ENCODE measurements around the gene POLR2J3.
"Not testable (repeated sequence)": the region's sequence is repeated elsewhere in the genome, so short reads cannot be mapped to it uniquely, and the experiment has no call there.

Gene POLR2J3

DNA sequence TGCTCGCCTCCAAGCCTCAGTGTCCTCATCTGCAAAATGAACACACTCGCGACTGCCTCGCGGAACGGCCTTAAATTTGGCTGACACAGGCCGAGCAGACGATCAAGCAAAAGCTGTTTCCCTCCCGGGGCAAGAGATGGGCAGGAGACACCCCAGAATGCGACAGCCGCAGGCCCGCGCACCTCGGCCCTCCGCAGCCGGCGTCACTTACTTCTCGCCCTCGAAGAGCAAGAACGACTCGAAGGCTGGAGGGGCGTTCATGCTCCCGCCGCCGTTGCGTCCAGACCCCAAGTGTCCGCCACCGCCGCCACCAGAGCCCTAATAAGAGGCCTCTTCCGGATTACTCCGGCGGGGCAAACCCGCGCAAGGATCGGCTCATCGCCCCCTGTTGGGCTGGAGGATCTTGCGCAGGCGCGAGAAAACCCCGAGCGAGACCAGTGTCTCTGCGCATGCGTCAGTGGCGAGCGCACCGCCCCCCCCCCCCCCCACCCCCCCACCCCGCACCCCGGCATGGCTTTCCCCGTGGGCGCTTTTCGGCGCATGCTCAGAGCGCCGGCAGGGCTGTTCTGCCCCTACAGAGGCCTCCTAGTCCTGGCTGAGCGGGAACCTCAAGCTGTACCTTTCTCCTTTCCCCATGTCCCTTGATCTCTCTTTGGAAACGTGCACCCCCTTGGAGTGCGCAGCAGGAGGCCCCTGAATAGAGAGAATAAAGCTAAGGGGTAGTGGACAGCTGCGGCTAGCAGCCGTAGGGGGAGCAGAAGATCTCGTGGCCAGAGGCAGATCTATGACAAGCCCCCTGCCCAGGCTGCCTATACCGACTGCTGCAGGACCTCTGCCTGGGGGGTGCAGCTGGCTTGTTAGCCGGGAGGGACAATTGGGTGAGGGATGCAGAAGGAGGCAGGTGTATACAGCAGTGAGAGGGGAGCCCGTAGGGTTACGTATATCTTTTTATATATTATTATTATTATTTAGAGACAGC, at the start of gene POLR2J3:
Gene POLR2J3, minus strand, starts transcription at position 323 of the 979 bp plus-strand sequence. Its CDS starts 62 bp downstream, at position 261.
- peak; percentile 97 for DNase-seq

DNA sequence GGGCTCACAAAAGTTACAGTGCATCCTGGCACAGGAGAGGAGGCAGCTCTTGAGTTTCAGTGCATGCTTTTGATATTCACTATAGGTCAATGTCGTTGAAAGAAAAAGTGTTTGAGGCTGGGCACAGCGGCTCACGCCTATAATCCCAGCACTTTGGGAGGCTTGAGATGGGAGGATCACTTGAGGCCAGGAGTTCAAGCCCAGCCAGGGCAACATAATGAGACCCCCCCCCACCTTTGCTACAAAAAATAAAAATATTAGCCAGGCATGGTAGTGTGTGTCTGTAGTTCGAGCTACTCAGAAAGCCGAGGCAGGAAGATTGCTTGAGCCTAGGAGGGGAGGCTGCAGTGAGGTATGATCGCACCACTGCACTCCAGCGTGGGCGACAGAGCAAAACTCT, 45.7 kb upstream of the POLR2J3 start:
- not testable (repeated sequence) for DNase-seq

DNA sequence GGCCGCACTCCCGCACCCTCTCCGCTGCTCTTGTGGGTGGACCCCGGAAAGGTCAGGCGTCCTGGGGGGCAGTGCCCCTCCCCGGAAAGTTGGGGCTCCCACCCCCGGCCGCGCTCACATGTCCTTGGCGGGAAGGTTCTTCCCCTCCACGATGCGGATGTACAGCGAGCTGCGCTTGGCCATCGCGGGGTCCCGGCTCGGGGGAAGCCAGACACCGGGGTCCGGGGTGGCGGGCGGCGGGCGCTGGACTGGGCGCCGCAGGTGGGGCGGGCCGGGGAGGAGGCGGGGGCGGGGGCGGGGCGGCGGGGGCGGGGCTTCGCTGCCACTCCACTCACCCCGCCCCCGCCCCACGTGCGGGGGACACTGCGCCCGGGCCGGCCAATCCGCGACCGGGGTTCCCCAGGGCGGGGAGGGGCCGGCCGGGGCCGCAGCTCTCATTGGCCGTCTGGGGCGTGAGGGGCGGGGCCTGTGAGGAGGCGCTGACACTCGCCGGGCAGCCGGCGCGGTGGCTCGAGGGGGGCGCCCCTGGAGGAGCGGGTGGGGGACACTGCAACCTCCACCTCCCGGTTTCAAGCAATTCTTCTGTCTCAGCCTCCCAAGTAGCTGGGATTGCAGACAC, 44.2 kb upstream of the POLR2J3 start, which contains the start of gene RASA4:
Gene RASA4, minus strand, starts transcription at position 250 of the 619 bp plus-strand sequence. Its CDS starts 67 bp downstream, at position 183.
- peak; percentile 49 for DNase-seq

DNA sequence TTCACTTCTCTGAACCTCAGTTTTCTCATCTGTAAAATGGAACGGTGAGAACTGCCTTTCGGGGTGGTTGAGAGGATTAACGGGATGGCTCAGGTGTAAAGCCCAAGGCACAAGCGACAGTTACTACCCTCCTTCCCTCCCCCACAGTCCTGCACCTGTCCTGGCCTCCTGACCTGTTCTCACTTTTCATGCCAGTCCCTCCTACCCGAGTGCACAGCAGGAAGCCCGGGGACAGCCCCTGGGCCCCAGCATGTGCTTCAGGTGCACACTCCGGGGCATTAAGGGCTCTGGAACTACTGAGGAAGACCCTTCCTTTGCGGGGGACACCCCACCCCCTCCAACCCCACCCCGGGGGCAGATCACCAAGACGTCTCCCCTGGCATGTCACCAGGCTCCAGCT, 43.5 kb upstream of the POLR2J3 start:
- DNase-seq = not testable (repeated sequence)

DNA sequence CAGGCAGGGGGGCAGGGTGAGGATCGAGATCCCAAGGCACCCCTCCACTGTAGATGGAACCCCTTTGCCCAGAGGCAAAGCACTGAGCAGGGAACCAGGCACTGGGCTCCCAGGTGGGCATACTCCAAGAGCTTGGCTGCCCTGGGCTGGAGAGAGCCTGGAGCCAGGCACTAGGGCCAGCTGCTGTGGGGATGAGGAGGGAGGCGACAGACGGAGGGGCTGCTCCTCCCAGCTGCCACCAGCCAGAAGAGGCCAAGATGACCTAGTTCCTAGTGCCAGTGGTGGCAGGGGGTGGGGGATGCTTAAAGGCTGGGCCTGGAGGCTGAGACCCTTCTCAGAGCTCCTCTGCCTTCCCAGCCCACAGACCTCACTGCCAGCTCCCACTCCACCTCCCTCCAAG, 42.5 kb upstream of the POLR2J3 start:
- DNase-seq = not testable (repeated sequence)

DNA sequence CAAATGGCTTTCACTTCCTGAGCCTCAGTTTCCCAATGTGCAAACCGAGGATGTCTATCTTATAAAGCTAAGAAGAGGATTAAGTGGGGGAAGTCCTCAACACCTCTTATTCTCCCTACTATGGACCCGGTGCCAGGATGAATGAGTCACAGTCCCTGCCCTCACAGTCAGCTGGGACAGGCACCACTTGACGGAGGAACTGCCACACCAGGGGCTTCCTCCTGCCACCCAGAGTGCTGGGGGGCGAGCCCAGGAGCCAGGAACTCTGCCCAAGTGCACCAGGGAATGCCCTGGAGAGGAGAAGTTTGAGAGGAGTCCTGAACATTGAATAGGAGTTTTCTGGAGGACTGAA, 41.9 kb upstream of the POLR2J3 start:
- not testable (repeated sequence) for DNase-seq

DNA sequence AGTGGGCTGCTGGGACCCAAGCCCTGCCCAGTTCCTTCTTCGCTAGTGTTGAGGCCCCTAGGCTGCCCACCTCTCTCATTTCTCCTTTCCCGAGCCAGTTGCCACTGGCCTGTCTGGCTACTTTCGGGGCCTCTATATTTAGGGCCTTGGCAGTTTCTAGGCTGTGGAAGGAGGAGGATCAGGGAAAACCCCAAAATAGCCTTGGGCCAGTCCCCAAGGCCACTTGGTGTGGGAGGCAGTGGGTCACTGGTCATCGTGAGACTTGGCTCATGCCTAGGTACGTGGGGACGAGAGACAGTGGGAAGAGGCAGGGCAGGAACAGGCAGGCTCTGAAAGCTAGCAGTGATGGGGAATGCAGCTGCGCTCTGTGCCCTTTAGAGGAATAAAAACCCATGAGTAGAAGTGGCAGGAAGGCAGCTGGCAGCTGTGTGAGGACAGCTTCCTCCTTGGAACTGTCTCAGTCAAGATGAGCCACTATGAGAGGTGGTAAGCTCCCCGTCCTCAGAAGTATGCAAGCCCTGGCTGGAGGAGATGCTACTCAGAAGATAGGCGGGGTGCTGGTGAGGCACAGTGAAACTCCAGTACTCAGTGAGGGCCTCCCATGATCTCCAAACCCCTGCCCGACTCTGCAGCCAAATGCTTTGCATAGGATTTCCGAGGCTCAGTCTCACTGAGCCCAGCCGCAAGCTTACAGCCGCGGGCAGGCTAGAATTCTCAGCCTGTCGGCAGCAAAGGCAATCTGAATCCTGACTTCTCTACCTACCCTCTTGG, 41.4 kb upstream of the POLR2J3 start:
- not testable (repeated sequence) for DNase-seq

DNA sequence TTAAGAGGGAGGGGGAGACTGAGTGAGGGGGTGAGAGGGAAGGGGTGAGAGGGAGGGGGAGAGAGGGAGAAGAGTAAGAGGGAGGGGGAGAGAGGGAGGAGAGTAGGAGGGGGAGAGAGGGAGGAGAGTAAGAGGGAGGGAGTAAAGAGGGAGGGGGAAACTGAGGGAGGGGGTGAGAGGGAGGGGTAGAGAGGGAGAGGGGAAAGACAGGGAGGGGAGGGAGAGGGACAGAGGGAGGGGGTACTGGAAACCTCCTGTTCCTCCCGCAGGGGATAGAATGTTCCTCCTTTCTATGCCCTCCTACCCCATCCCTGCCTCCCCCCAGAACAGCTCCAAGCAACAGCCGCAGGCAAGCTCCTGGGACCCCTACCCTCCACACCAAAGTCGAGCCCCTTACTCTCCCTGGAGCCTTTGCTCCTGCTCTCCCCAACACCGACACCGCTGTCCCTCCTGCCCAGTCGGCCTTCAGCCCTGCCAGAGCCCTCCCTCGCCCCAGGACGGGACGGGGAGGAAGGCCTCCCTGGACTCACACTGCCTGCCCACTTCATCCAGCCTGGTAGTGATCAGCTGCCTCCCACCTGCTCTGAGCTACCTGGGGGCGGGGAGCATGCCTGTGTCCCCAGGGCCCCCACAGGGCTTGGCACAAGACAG, 39.4 kb upstream of the POLR2J3 start:
- not testable (repeated sequence) for DNase-seq

DNA sequence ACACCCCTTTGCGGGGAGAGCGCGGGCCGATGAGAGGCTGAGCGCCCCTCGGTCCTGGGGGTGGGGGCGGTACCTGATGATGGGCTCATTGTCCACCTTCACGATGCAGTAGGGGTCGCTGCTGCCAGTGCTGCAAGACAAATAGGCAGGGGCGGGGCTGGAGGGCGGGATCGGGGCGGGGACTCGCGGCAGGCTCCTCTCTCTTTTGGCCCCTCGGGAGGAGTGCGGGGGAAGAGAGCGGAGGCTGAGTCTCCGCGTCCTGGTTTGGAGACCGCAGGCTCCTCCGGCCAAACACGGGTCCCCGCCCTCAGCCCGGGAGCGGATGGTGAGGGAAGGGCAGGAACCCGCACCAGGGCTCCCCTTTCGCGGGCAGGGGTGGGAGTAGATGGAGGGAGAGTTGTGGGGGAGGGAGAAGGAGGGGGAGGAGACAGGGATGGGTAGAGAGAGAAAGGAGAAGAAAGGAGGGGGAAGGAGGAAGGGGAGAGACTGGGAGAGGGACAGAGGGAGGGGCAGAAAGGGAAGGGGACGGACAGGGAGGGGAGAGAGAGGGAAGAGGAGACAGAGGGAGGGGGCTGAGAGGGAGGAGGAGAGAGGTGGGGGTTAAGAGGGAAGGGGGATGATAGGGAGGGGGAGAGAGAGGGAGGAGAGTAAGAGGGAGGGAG, 38.8 kb upstream of the POLR2J3 start:
- not testable (repeated sequence) for DNase-seq

DNA sequence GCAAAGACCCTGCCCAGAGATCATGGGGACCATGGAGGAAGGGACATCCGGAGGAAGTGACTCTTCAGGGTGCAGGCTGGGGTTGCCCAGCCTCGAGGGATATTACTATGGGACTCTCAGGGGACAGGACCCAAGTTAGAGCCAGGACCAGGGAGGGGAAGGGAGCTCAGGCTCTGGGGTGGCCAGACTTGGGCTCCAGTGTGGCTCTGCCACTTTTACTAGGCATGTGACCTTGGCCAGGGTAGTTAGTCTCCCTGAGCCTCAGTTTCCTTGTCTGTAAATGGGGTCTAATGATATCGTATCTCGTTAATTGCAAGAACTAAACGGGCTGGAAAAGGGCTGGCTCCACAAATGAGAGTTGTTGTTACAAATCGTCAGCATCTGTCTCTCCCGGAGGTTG, 38.1 kb upstream of the POLR2J3 start:
- not testable (repeated sequence) for DNase-seq

DNA sequence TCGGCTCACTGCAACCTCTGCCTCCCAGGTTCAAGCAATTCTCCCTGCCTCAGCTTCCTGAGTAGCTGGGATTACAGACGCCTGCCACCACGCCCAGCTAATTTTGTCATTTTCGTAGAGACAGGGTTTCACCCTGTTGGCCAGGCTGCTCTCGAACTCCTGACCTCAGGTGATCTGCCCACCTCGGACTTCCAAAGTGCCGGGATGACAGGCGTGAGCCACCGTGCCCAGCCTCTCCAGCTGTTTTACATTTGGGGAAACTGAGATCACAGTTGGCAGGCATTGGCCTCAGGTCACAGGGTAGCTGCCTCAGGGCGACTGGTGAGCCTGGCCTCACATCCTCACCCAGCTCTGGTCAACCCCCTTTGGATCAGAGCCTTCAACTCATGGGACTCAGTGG, 37.4 kb upstream of the POLR2J3 start:
- not testable (repeated sequence) for DNase-seq

DNA sequence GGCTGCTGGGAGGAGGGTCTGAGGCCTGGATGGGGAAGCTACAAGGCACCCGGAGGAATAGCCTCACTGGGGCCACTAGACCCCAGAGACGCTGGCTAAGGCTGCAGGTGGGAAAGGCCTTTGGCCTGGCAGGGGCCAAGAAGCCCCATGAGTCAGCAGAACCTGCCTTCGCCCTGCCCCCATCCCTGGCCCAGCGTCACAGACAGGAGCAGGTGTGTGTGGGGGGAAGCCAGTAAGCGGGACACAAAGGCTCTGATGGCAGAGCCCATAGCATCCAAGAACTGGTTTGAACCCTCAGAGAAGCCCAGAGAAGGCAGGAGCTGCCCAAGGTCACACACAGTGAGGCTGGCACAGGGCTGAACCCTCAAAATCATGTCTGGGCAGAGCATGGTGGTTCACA, 34.5 kb upstream of the POLR2J3 start:
- DNase-seq = not testable (repeated sequence)

DNA sequence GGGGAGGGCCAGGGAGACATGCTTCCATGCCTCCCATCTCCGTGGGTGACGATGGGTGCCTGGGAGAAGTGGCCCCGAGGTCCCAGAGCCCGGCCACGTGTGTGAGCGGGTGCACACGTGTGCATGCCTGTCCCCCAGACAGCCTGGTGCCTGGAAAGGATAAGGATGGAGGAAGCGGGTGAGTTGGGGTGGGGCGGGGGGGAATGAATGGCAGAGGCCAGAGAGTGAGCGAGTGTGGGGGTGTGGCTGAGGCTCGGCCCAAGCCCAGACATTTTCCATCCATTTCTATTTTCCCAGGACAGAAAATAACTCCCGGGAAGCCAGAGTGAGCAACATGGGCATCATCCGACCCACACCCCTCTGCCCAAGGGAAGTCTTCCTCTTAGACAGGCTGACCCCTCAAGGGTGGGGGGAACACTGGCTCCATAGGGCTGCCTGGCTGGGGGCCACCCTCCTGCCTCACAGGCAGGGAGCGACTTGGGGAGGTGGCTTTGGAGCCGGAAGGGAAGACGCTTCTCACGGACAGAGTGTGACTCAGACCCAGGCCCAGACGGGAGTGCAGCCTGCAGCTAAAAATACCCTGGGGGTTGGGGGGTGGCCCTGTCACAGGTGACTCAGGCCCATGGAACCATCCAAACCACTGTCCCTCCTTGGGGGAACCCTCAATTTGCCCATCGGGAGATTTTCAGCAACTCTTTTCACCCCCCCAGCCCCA, 32.2 kb upstream of the POLR2J3 start:
- DNase-seq = not testable (repeated sequence)

DNA sequence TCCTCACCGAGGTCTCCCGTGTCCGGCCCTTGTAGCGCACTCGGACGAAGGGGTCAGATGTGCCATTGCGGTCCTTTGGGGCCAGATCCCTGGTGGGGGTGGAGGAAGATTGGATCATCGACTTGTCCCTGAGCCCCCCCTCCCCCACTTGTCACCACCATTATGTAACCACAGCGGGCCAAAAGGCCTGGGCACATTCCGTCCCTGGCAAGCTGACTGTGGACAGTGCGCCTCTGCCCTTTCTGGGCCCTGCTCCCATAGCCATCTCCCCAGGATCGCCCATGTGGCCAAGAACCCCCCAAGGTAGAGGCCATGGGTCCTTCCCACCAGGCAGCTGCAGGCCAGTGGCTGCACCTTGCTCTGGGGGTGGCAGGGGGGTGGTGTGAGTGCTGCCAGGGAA, 29.9 kb upstream of the POLR2J3 start:
- DNase-seq = not testable (repeated sequence)

DNA sequence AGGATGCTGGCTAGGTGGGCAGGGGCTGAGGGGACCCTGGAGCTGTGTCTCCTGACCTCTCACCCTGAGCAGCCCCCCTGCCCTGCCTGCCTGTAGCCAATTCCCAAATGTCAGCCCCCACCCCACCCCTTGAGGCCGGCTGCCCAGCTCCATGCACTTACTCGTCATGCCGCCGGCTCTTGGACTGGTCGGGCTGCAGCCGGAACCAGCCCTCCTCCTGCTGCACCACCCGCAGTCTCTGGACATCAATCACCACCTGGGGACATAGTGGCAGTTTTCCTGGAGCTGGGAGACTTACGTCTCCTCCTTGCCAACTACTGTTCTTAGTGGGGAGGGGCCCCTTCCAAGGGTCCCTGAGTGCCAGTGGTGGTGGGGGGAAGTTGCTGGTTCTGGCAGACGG, 27.3 kb upstream of the POLR2J3 start:
- DNase-seq = not testable (repeated sequence)

DNA sequence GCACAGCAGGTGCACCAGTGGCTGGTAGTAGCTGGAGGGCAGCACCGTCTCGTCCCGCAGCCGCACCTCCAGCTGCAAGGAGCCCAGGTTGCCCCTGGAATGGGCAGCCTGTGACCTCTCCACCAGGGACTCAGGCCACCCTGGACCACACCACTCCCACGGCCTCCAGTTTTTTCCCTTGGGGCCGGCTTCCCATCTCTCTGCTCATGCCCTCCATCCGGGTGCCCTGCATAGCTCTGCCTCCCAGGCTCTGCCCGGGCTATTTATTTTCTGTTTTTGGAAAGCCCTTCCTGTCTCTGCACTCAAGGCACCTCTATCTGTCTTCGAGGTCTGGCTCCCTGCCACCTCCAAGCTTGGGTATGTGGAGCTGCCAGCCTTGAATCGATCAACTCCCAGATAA, 23.7 kb upstream of the POLR2J3 start:
- DNase-seq = not testable (repeated sequence)

DNA sequence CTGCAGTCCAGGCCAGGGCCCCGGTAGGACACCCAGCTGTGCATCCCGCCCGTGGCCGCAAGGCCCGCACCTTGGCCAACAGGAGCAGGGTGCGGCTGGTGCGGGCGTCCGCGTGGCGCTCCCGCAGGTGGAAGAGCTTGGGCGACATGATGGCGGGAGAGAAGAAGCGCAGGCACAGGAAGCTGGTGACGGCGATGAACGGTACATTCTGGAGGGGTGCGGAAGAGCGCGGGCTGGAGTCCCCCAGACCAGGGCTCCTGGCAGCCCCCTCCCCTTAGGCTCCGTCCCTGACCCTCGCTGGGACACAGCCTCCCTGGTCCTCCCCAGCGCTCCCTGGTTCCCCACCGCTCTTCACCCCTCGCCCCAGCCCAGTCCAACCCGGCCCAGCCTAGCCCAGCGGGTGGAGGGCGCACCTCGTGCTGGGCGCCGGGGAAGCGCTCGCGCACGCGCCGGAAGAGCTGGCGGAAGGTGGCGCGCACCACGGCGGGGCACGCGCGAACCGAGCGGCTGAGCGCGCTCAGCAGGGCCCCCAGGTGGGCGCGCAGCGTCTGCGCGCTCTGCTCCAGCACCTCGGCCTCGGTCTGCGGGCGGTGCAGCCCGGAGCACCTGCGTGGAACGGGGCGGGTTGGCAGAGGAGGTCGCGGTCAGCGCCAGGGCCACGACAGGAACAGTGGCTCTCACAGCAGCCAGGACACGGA, 21.4 kb upstream of the POLR2J3 start:
- not testable (repeated sequence) for DNase-seq

DNA sequence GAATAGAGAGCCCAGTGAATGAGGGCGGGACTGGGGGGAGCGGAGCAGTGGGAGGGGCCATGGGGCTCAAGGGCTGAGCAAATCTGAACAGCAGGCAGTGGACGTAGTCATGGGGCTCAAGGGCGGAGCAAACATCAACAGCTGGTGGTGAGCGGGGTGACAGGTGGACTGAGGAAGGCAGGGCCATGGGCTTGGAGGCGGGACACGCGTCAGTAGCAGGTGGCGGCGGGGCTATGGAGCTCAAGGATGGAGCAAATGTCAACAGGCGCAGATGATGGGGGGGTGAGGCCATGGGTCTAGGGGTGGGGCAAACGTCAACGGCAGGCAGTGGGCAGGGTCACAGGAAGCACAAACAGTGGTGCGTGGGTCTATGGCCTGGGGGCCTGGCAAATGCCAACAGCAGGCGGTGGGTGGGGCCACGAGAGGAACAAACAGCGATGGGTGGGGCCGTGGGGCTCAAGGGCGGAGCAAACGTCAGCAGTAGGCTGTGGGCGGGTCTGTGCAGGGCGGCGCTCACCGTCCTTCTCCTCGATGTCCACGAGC, 20.2 kb upstream of the POLR2J3 start:
- peak; percentile 41 for DNase-seq

DNA sequence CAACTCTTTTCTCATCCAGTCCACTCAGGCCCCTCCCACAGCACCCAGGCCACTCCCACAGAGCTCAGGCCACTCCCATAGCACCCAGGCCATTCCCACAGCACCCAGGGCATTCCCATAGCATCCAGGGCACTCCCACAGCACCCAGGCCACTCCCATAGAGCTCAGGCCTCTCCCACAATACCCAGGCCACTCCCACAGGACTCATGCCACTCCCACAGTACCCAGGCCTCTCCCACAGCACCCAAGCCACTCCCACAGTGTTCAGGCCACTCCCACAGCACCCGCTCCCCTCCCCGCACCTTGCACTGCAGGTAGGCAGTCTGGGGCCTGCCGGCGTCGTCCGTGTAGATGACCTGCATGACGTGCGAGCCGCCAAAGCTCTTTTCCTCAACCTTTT, 17.5 kb upstream of the POLR2J3 start:
- not testable (repeated sequence) for DNase-seq

DNA sequence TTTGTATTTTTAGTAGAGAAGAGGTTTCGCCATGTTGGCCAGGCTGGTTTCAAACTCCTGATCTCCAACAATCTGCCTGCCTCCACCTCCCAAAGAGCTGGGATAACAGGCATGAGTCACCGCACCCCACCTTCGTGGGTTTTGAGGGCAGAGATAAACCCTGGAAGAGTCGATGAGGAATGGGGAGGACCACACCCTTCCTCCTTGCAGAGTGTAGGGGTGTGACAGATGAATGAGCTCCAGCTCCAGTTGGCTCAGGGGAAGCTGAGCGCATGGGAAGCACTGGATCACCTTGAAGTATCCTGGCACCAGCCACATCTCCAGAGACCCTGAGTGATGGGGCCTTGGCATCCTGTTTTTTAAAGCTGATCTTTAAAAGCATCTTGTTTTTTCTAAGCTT, 11.1 kb upstream of the POLR2J3 start:
- not testable (repeated sequence) for DNase-seq
